ENCODE measurements around the gene CCL7. TPM values are rescaled to one million over a fixed set of nuclear protein-coding genes. Genes with fewer than 3 reads are reported as not detected.
"Not testable (repeated sequence)": the region's sequence is repeated elsewhere in the genome, so short reads cannot be mapped to it uniquely, and the experiment has no call there.

The CCL7 gene
- total RNA-seq, result not detected in 2 replicates

DNA sequence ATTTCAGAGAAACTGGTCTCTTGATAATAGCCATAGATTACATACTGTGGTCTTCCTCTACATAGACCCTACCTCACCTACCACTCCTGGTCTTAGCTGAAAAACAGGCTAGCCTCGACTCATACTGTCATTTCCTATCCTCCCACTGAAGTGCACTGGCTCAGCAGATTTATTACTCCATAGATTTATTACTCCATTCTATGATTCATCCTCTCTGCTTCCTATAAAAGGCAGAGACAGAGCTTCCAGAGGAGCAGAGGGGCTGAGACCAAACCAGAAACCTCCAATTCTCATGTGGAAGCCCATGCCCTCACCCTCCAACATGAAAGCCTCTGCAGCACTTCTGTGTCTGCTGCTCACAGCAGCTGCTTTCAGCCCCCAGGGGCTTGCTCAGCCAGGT, at the start of gene CCL7:
Gene CCL7 (plus strand): TSS at position 253 of the 400 bp plus-strand sequence. CDS start 70 bp downstream, at position 323.
- intact Hi-C loops (cut with micrococcal nuclease), result no loop called here

DNA sequence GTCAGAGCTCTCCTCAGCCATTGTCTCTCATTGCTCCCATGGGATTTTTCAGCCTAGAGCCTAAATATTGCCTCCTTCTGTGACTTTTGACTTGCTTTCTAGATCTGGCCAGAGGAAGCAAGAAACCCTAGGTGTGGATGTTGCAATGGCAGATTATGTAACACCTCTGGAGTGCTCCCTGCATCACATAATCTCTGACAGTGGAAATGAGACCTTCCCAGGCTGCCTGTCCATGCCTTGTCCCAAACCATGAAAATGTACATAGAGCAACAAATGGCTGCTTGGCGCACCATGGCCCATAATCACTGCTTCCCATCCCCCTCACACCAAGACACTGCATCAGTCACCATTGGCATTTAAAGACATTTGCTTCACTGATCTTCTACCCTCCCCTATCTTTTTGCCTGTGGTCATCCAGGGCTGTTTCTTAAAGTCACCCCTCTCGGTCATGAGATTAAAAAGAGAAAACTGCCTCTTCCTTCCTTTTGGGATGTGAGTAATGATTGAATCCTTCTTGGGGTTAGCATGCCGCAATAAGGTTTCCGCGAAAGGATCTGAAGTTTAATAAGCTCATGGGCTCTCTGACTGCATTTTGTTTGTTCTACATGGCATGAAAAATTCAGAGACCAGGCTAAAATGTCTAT, 49.1 kb upstream of the CCL7 start:
- intact Hi-C loops (cut with micrococcal nuclease), result no loop called here

DNA sequence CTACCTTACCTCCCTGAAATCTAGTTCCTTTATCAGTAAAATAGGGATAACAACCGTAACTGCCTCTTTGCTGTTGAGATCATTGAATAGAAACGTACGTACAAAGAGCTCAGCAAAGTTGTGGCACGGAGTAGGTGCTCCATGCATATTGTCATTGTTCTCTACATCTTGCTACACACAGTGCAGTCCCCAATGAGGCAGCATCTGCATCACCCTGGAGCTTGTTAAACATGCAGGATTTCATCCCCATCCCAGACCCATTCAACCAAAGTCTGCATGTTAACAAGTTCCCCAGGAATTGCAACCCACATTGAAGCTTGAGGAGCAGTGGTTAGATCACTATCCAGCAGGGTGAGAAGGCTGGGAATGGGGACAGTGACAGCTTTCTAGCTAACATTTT, 48.6 kb upstream of the CCL7 start:
- intact Hi-C loops (cut with micrococcal nuclease), result no loop called here

DNA sequence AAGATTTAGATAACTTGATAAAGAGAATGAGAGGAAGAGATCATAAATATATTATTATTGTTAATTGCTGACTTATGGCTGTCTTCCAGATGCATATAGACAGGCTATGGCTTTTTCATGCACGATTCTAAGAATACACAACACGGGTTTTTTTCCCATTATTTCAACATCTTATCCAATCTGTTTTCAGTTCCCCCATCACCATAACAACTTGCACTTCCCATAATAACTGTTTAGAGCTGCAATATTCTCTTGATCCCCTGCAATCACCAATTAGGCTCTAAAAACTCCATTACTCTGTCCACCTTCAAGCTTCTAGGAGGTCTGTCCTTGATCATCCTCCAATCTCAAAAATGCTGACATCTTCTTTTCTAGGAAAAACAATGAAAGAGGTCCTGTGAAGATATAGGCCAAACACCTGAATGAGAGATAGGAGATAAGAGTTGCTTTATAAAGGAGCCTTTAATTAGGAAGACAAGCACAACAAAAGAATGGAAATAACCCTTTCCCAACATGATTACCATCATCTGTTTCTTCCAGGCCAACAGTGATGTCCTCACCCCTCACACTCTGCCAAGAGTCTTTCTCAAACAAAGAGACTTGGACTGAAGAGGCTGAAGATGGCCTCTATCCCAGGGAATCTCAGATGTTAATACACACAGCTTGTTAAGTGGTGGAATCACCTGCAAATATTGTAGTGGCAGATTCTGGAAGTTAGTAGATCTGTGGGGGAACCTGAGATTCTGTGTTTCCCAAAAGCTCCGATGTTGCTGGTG, 47.1 kb upstream of the CCL7 start:
- intact Hi-C loops (cut with micrococcal nuclease), result no loop called here

DNA sequence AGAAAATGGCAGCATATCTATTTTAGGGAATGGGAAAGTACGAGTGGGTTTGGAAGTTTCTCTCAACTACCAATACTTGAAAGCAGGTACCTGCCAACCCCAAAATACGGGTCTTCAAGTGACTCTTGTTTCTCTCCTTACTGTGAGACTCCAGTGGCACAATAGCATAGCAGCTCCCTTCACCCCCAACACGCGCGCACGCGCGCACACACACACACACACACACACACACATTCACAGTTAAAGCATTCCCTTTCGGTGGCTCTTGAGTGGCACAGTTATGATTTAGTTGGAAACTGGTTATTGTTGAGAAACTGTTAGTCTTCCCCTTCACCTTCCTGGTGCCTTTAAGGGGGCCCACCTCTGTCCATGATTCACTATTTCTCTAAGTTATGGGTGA, 45.0 kb upstream of the CCL7 start:
- intact Hi-C loops (cut with micrococcal nuclease), result no loop called here

DNA sequence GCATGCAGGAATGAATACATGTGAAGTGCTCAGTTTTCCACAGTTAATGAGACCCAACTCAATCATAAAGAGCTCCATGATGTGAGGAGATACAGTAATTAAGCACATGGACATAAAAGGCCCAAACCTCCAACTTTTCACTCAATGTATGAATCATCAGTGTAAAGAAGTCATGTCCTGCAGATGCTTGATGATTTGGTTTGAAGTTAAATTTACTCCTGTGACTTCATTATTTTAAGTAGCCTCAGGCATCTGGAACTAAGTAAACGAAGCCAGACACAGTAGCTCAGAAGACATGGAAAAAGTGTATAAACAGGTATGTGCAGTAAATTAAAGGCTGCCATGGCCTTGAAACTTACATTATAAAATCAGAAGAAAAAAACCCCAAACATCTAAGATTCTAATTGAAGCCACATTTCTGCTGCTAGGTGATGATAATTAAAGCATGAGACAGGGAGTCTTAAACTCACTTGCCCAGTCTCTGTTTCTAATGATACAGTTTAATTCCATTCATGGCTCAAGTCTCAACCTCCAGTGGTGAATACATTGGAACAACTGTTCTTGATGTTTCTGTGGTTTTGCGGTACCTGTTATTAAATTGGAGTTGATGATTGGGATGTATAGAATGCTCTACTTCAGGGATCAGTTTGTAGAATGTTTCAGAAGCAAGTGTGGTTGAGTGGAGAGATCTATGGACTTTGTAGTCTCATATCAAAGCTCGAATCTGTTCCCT, 43.8 kb upstream of the CCL7 start:
- intact Hi-C loops (cut with micrococcal nuclease), result no loop called here

DNA sequence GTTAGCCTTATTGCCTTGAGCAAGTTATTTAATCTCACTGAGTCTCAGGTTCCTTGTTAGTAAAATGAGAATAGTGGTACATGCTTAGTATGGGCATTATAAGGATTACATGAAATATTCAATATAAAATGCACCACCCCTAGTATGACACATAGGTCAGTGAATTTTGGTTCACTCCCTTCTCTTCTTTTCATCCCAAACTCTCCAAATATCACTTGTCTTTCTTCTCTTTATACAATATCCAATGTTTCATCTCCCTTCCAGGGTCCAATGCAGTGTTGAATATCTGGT, 43.3 kb upstream of the CCL7 start:
- intact Hi-C loops (cut with micrococcal nuclease), result no loop called here

DNA sequence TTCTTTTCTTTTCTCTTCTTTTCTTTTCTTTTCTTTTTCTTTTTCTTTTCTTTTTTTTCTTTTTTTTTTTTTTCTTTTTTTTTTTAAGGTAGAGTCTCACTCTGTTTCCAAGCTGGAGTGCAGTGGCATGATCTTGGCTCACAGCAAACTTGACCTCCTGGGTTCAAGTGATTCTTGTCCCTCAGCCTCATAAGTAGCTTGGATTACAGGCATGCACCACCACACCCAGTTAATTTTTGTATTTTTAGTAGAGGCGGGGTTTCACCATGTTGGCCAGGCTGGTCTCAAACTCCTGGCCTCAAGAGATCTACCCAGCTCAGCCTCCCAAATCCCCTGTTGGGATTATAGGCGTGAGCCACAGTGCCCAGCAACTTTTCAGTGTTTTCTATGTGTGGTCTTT, 42.7 kb upstream of the CCL7 start:
- intact Hi-C loops (cut with micrococcal nuclease), result not testable (repeated sequence)

DNA sequence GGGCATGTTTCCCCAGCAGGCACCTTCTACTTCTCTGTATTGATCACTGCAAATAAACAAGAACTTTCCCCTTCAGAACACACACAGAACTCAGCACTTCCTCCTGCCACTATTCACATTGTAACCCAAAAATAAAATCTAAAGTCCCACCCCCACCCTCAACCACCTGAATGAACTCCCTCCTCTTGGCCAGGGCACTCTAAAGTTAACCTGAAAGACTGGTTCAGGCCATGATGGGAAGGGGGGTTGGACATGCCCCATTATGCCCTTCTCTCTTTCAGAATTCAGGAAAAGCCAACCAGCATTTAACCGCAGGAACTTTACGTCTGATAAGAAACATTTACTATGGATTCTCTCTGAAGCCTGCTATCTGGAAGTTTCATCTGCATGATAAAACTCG, 42.3 kb upstream of the CCL7 start:
- intact Hi-C loops (cut with micrococcal nuclease), result no loop called here

DNA sequence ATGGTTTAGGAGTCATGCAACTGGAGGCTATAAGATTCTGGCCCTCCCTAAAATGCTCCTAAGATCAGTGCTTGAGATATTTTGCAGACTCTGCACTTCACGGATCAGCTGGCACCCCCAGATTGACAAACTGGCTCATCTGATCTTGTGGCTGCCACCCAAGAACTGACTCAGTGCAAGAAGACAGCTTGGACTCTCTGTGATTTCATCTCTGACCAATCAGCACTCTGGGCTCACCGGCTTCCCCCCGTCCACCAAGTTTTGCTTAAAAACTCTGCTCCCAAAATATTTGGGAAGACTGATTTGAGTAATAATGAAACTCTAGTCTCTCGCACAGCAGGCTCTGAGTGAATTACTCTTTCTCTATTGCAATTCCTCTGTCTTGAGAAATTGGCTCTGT, 41.2 kb upstream of the CCL7 start:
- intact Hi-C loops (cut with micrococcal nuclease), result no loop called here

DNA sequence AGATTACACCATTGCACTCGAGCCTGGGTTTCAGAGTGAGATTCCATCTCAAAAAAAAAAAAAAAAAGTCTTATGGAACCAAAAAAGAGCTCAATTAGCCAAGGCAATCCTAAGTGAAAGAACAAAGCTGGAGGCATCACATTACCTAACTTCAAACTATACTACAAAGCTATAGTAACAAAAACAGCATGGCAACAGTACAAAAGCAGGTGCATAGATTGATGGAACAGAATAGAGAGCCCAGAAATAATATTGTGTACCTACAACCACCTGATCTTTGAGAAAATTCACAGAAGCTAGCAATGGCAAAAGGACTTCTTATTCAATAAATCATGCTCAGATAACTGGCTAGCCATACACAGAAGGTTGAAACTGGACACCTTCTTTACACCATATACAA, 39.7 kb upstream of the CCL7 start:
- intact Hi-C loops (cut with micrococcal nuclease), result no loop called here

DNA sequence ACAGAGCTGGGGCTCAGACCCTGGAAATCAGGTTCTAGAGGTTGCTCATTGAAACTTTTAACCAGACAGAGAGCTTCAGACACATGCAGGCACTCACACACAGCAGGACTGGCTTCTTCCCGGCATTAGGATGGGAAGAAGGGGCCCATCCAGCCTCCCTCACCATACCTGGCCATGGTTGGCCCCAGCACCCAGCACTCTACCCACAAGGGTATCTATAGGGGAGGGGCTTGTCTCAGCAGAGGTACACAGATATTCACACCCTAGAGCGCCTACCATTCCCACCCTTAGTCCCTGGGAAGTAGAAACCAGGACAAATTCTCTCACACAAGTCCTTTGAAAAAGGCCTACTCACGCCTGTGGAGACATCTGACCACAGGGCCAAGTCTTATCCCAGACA, 35.4 kb upstream of the CCL7 start:
- intact Hi-C loops (cut with micrococcal nuclease), result no loop called here

DNA sequence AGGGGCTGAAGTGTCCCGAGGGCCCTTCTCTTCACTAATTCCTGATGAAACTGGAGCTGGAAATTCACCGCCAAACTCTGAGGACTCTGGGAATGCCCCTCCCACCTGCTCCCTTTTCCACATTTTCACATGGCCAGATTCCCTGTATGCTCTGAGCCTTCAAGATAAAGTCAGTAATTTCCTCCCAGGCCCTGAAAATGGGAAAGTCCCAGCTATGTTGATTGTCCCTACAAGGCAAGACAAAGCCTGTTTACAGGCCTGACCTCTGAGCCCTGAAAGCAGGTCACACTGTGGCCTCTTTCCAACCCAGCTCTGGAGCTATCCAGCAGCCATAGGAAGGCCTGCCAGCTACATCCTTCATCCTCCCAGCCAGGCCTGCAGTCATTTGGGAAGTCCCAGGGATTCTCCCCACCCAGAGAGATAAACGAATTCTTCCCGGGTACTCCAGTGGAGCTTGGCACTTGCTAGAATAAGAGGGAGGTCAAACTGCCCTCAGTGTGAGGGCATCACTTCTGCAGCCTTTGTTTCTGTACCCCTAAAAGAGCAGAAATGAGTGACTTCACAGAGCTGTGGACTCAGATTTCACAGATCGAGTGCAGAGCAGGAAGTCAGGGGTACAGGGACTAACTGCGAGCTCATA, 34.5 kb upstream of the CCL7 start:
- intact Hi-C loops (cut with micrococcal nuclease), result no loop called here

DNA sequence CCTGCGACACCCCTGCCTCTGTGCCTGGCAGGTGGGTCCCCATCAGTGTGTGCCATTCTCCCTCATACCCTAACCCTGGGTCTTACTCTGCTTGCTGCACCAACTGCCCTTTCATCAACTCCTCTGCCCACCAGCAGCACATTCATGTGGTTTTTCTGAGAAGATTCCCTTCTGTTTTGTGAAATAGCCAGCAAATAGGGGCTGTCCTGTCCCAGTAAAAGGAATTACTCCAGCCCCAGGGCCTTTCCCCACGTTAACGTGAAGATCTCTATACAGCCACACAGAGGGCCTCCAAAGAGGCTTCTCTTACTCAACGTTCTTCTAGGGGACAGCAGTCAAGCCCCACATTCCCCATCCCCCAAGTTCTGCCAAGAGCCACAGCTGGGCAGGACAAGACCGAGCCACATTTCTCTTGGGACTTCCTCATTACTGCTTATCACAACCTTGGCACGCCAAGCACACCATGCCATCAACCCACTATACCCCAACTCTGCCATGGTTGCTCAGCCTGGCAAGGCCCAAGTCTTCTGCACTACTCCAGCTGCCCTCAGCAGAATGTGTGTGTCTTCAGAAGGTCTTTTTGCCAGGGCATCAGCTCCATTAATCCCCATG, 33.6 kb upstream of the CCL7 start:
- intact Hi-C loops (cut with micrococcal nuclease), result no loop called here

DNA sequence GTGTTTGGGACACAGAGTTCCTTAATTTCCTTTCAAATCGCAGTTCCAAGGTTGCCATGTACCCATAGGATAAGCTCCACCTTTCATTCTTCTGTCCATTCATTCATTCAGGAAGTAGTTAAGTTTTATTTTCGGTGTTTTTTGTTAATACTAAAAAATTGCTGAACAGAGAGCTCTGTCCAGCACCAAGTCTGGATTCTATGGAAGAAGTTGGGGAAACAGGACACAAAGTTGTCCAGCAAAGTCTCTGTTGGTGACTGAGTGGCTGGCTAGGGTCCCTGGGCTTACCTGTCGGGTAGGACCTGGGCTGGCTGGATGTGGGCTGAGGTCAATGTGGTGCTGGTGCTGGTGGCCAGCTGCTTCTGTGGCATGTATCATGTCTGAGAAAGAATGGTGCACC, 32.6 kb upstream of the CCL7 start:
- intact Hi-C loops (cut with micrococcal nuclease), result no loop called here

DNA sequence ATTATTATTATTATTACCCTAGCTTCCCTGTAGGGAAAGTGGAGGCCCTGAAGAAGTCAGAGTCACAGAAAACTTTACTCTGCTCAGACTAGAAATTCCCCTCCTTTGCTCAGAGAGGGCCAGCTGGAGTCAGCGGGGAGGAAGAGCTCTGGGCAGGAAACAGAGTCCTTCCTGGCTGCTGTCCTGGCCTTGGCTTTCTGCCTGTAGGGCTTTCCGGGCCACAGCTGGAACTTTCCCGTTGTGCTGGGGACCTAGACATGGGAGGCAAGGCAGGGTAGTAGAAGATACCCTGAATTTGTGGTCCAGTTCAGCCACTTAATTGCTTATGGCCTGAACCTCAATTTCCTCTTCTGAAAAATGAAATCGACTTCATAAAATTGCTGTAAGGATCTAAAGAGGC, 29.0 kb upstream of the CCL7 start:
- intact Hi-C loops (cut with micrococcal nuclease), result no loop called here

DNA sequence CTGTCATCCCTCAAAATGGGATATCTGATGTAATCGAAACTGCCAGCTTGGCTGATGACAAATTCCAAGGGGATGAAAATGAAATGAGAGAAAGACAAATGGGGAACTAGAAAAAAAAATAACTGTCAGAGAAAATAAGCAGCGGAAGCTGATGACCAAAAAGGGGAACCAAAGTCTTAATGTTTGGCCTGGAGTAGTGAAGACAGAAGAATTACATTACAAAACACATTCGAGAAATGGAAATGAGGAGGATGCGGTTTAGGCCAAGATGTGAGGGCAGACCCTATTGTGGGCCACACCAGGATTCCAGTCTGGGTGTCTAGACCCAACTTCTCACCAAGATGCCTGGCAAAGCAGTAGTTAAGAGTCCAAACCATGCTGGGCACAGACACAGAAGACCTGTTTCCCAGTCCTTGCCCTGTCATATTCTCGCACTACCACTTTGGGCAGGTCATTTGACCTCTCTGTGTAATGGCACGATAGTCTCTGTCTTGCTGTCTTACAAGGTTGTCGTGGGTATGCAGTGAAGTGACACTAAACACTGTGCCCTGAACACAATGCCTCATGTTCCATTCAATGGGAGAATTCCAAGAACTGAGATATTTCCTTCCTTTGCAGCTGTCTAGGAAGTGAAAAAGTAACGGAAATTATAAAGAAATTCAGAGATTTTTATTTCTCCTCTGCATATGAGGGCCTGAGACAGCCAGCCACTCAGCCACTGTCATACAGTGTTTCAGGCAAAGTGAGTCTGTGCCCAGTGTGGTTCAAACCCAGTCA, 27.2 kb upstream of the CCL7 start:
- intact Hi-C loops (cut with micrococcal nuclease), result no loop called here

DNA sequence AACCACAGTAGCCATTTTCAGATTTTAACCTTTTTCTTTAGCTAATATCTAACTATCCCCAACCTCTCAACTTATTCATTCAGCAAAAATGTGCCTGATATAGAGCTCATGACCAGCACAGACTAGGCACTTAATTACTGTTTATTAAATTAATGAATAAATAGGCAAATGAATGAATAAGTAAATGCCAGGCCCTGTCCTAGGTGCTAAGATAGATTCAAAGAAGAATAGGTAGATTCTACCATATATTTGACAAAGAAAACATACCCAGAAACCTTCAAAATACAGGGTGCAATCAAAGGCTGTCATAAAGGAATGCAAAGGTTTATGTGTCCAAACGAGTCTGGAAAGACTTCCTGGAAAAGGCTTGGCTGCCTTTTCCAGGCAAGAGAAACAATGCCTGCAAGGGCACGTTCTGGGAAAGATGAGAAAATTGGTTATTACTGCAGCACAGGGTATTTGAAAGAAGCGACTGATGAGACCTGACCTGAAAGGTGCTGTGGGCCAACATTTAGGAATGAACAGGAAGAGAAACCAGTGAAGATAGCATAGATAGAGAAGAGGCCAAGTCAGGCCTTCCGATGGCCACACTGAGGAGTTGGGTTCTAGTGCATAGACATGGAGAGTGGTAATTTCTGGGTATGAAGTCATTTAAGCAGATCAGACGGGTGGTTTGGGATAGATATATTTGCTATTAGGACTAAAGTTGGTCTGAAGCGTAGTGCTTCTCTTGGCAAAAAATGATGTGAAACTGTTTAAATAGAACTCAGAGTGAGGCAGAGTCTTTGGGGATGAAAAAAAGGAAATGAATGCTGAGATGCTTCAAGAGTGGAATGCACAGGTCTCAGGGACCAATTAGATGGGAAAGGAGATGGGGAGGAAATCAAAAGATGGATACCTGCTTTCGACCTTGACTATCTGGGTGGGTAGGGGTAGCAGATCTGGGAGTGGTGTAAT, 26.4 kb upstream of the CCL7 start:
- intact Hi-C loops (cut with micrococcal nuclease), result no loop called here

DNA sequence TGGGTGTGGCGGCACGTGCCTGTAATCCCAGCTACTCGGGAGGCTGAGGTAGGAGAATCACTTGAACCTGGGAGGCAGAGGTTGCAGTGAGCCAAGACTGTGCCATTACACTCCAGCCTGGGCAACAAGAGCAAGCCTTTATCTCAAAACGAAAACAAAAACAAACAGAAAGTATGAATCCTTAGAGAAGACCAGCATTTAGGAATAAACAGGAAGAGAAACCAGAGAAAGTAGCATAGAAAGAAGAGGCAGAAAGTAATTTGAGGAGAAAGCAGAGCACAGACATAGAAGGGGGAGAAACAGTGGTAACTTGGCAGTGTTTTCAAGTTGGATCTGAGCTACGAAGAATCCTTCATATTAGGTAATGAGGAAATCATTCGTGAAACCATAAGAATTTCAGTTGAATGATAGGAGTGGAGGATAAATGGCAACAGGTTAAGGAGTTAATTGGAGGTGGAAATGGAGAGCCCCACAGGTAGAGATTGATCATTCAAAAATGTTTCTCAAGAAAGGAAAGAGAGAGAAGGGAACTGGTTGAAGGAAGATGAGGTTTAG, 24.6 kb upstream of the CCL7 start:
- intact Hi-C loops (cut with micrococcal nuclease), result no loop called here

DNA sequence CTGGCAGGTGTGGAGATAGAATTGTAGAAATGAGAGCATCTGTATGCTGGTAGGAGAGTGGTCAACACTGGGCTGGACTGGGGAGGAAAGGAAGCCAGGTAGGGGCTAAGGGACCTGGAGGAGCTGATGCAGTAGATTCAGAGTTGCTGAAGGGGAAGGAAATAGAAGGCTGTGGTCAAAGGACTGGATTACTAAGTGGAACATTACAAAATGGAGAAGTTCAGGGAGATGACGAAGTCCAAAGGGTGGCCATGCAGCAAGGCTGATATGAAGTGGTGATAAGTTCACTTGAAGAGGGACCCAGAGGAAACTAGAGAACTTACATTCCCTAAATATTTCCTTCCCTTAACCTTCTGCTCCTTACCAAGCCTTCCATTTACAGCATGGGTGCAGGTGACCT, 23.6 kb upstream of the CCL7 start:
- intact Hi-C loops (cut with micrococcal nuclease), result no loop called here
